Measurements from ENCODE around the gene NOVA1. TPM values are rescaled to one million over a fixed set of nuclear protein-coding genes. Genes with fewer than 3 reads are reported as not detected.

The NOVA1 gene
- total and polyA plus RNA-seq, 2 donors (not counting 3 experiments of a cell fraction or from before 2014, with no cell fraction given): 2.7 to 3.3 TPM

DNA sequence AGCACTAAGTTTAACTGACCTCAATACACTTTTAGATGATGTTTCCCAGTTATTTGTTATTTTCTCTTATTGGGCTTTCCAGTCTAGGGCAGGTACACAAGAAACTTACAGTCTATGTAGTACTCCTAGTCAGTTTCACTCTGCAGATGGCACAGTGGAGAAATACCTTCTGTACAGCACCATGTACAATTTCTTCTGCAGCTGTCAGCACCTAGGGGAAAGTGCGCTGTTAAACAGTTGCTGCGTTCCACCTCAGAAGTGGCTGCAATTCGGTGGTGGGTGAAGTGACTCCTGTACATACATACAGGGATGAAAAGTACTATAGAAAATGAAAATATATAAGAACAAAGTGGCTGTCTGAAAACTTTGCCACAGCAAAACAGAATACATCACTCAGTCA lies 48.3 kb downstream of the NOVA1 start:
- BruUV-seq (replicated peaks): no TSS peak
- FAIRE-seq (no peak), DNase-seq (ENCODE audit: low read depth, low spot score) (no peak)
- no peak overlapping the region for H3K4me3 ChIP-seq (replicated peaks in 1 of 3; ENCODE audit: insufficient read depth in 1 of 3, low read depth in 1 of 3, low read length in 3 of 3)
- no peak overlapping the region for H3K4me2 ChIP-seq (ENCODE audit: insufficient read depth, low read length)
- no peak overlapping the region for H3K27ac ChIP-seq (ENCODE audit: insufficient read depth, low read depth, low read length)
- no peaks in the 10 kb centered on the region for H3K9me1 ChIP-seq (replicated peaks; ENCODE audit: control insufficient read depth, extremely low read depth, insufficient read depth, low read length)
- ChIA-PET CTCF (no interaction called here), POLR2A (no interaction called here)
- TF ChIP-seq EZH2 (IDR thresholded peaks at IDR 0.05; ENCODE audit: borderline replicate concordance, low read depth, low read length, severe bottlenecking): no peak
- TF ChIP-seq POLR2A (IDR thresholded peaks at IDR 0.05; ENCODE audit: low read depth, low read length): no peak
- TF ChIP-seq, protein P1, sequence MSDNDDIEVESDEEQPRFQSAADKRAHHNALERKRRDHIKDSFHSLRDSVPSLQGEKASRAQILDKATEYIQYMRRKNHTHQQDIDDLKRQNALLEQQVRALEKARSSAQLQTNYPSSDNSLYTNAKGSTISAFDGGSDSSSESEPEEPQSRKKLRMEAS (IDR thresholded peaks at IDR 0.05; ENCODE audit: insufficient read depth, insufficient read length): no peak
- TF ChIP-seq, protein P2, sequence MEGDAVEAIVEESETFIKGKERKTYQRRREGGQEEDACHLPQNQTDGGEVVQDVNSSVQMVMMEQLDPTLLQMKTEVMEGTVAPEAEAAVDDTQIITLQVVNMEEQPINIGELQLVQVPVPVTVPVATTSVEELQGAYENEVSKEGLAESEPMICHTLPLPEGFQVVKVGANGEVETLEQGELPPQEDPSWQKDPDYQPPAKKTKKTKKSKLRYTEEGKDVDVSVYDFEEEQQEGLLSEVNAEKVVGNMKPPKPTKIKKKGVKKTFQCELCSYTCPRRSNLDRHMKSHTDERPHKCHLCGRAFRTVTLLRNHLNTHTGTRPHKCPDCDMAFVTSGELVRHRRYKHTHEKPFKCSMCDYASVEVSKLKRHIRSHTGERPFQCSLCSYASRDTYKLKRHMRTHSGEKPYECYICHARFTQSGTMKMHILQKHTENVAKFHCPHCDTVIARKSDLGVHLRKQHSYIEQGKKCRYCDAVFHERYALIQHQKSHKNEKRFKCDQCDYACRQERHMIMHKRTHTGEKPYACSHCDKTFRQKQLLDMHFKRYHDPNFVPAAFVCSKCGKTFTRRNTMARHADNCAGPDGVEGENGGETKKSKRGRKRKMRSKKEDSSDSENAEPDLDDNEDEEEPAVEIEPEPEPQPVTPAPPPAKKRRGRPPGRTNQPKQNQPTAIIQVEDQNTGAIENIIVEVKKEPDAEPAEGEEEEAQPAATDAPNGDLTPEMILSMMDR (IDR thresholded peaks at IDR 0.05; ENCODE audit: extremely low read depth in 1 of 2, insufficient read depth in 1 of 2, low read depth in 1 of 2, low read length in 2 of 2): no peak
- TF ChIP-seq GATA2 (IDR thresholded peaks at IDR 0.05; ENCODE audit: insufficient read depth, insufficient read length, low read depth, low read length): no peak
- no peak for TF ChIP-seq FOS (IDR thresholded peaks at IDR 0.05; ENCODE audit: borderline replicate concordance, insufficient read depth, low read length)
- dilution Hi-C loops (cut with MboI; ENCODE audit: extremely low pct_ligation_motif_present, low sequenced_read_pairs): no loop called here
- H3K4me1 ChIP-seq (ENCODE audit: control insufficient read depth, extremely low read depth, insufficient read depth, low read length): no peaks in the 10 kb centered on the region
- no peaks in the 10 kb centered on the region for H3K79me2 ChIP-seq (ENCODE audit: control insufficient read depth, insufficient read depth, low read length)
- no peak overlapping the region for H2AFZ ChIP-seq (ENCODE audit: low read depth, low read length)
- no peaks in the 10 kb centered on the region for H3K27me3 ChIP-seq (ENCODE audit: control insufficient read depth in 2 of 2, insufficient read depth in 2 of 2, low read length in 2 of 2)
- no peak overlapping the region for H3K9ac ChIP-seq (replicated peaks; ENCODE audit: extremely low read depth, insufficient read depth, low read length)
- H4K20me1 ChIP-seq (replicated peaks; ENCODE audit: control insufficient read depth, extremely low read depth, insufficient read depth, low read length): no peaks in the 10 kb centered on the region
- intact Hi-C loops (cut with micrococcal nuclease): no loop called here
- no peaks in the 10 kb centered on the region for H3K9me3 ChIP-seq (replicated peaks; ENCODE audit: control insufficient read depth, insufficient read depth, low read length)
- no peaks in the 10 kb centered on the region for H3K36me3 ChIP-seq (ENCODE audit: control insufficient read depth in 2 of 2, extremely low read depth in 1 of 2, insufficient read depth in 2 of 2, low read length in 2 of 2)

DNA sequence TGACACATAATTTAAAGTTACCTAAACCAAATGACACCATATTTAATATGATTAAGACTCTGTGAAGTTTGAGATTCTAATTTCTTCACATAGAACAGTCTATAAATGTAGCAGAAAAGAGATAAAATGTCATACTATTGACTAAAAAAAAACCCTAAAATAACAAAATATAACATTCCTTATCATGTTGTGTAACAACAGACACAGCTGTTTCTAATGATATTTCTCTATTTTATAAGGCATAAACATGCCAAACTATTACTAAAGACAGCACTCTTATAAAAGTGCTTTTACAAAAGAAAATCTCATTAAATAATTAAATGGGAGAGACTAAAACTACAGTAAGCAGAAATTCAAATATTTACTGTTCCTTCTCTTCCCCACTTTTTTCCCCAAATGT lies 49.4 kb downstream of the NOVA1 start:
- DNase-seq (ENCODE audit: low read depth, low spot score) (no peak), FAIRE-seq (no peak)
- H3K27me3 ChIP-seq (ENCODE audit: control insufficient read depth in 2 of 2, insufficient read depth in 2 of 2, low read length in 2 of 2): no peaks in the 10 kb centered on the region
- no peaks in the 10 kb centered on the region for H3K9me3 ChIP-seq (replicated peaks; ENCODE audit: control insufficient read depth, insufficient read depth, low read length)
- no peak overlapping the region for H3K4me3 ChIP-seq (replicated peaks in 1 of 3; ENCODE audit: insufficient read depth in 1 of 3, low read depth in 1 of 3, low read length in 3 of 3)
- H2AFZ ChIP-seq (ENCODE audit: low read depth, low read length): no peak overlapping the region
- H4K20me1 ChIP-seq (replicated peaks; ENCODE audit: control insufficient read depth, extremely low read depth, insufficient read depth, low read length): no peaks in the 10 kb centered on the region
- no TSS peak for BruUV-seq (replicated peaks)
- no peaks in the 10 kb centered on the region for H3K9me1 ChIP-seq (replicated peaks; ENCODE audit: control insufficient read depth, extremely low read depth, insufficient read depth, low read length)
- POLR2A ChIA-PET: no interaction called here
- CTCF ChIA-PET: no interaction called here
- no peaks in the 10 kb centered on the region for H3K36me3 ChIP-seq (ENCODE audit: control insufficient read depth in 2 of 2, extremely low read depth in 1 of 2, insufficient read depth in 2 of 2, low read length in 2 of 2)
- no peaks in the 10 kb centered on the region for H3K79me2 ChIP-seq (ENCODE audit: control insufficient read depth, insufficient read depth, low read length)
- intact Hi-C loops (cut with micrococcal nuclease) (no loop called here), dilution Hi-C loops (cut with MboI; ENCODE audit: extremely low pct_ligation_motif_present, low sequenced_read_pairs) (no loop called here)
- no peak for TF ChIP-seq EZH2 (IDR thresholded peaks at IDR 0.05; ENCODE audit: borderline replicate concordance, low read depth, low read length, severe bottlenecking)
- no peak for TF ChIP-seq MYC (IDR thresholded peaks at IDR 0.05; ENCODE audit: low read depth, low read length)
- TF ChIP-seq POLR2A (IDR thresholded peaks at IDR 0.05; ENCODE audit: low read depth, low read length): no peak
- TF ChIP-seq POLR2AphosphoS5 (IDR thresholded peaks at IDR 0.05; ENCODE audit: insufficient read depth, low read depth, low read length): no peak
- TF ChIP-seq GATA2 (IDR thresholded peaks at IDR 0.05; ENCODE audit: insufficient read depth, insufficient read length, low read depth, low read length): no peak
- TF ChIP-seq, protein P1 (IDR thresholded peaks at IDR 0.05; ENCODE audit: insufficient read depth, insufficient read length): no peak
- no peak overlapping the region for H3K4me2 ChIP-seq (ENCODE audit: insufficient read depth, low read length)
- no peak overlapping the region for H3K27ac ChIP-seq (ENCODE audit: insufficient read depth, low read depth, low read length)
- H3K9ac ChIP-seq (replicated peaks; ENCODE audit: extremely low read depth, insufficient read depth, low read length): no peak overlapping the region
- no peaks in the 10 kb centered on the region for H3K4me1 ChIP-seq (ENCODE audit: control insufficient read depth, extremely low read depth, insufficient read depth, low read length)

All from endothelial cell of umbilical vein (primary cell).